ENCODE data around the gene MANF.

Gene MANF

GRCh38 chr3:51373658-51374421 lies 11.3 kb upstream of the MANF start:
- Histone ChIP-seq H3K27ac (ENCODE audit: low read depth, low read length) (no peak overlapping the region), H3K4me3 (ENCODE audit: low read depth, low read length) (no peak overlapping the region), H3K9ac (ENCODE audit: low read length) (no peak overlapping the region), H3K9me3 (ENCODE audit: control insufficient read depth, insufficient read depth, low read depth, low read length) (0 out of 2 replicates have a peak, but pooled peaks cover under 1% of the 10 kb centered on the region), H3K4me1 (ENCODE audit: control insufficient read depth, insufficient read depth, low read length) (no peaks in the 10 kb centered on the region), H3K36me3 (ENCODE audit: control insufficient read depth, insufficient read depth, low read length) (peaks cover 21% of the 10 kb centered on the region; the same call in 1 of the 2 replicates), H3K27me3 (ENCODE audit: control insufficient read depth, insufficient read depth, low read length) (no peaks in the 10 kb centered on the region)

GRCh38 chr3:51374456-51374855 lies 10.6 kb upstream of the MANF start:
- Histone ChIP-seq H3K9ac (ENCODE audit: low read length) (no peak overlapping the region), H3K4me1 (ENCODE audit: control insufficient read depth, insufficient read depth, low read length) (no peaks in the 10 kb centered on the region), H3K36me3 (ENCODE audit: control insufficient read depth, insufficient read depth, low read length) (peaks cover 21% of the 10 kb centered on the region; the same call in 1 of the 2 replicates), H3K4me3 (ENCODE audit: low read depth, low read length) (no peak overlapping the region), H3K9me3 (ENCODE audit: control insufficient read depth, insufficient read depth, low read depth, low read length) (no peaks in the 10 kb centered on the region), H3K27ac (ENCODE audit: low read depth, low read length) (no peak overlapping the region), H3K27me3 (ENCODE audit: control insufficient read depth, insufficient read depth, low read length) (no peaks in the 10 kb centered on the region)

- Histone ChIP-seq H3K9ac (ENCODE audit: low read length) (no peak overlapping the region), H3K4me3 (ENCODE audit: low read depth, low read length) (no peak overlapping the region), H3K9me3 (ENCODE audit: control insufficient read depth, insufficient read depth, low read depth, low read length) (no peaks in the 10 kb centered on the region), H3K4me1 (ENCODE audit: control insufficient read depth, insufficient read depth, low read length) (no peaks in the 10 kb centered on the region), H3K27me3 (ENCODE audit: control insufficient read depth, insufficient read depth, low read length) (no peaks in the 10 kb centered on the region), H3K36me3 (ENCODE audit: control insufficient read depth, insufficient read depth, low read length) (peaks cover 21% of the 10 kb centered on the region; the same call in 1 of the 2 replicates), H3K27ac (ENCODE audit: low read depth, low read length) (no peak overlapping the region)
Observed at GRCh38 chr3:51375136-51375535, 10.0 kb upstream of the MANF start.

GRCh38 chr3:51375571-51375970 lies 9.5 kb upstream of the MANF start:
- Histone ChIP-seq H3K9ac (ENCODE audit: low read length) (no peak overlapping the region), H3K4me3 (ENCODE audit: low read depth, low read length) (no peak overlapping the region), H3K4me1 (ENCODE audit: control insufficient read depth, insufficient read depth, low read length) (no peaks in the 10 kb centered on the region), H3K9me3 (ENCODE audit: control insufficient read depth, insufficient read depth, low read depth, low read length) (no peaks in the 10 kb centered on the region), H3K36me3 (ENCODE audit: control insufficient read depth, insufficient read depth, low read length) (peaks cover 21% of the 10 kb centered on the region; the same call in 1 of the 2 replicates), H3K27ac (ENCODE audit: low read depth, low read length) (no peak overlapping the region), H3K27me3 (ENCODE audit: control insufficient read depth, insufficient read depth, low read length) (no peaks in the 10 kb centered on the region)

GRCh38 chr3:51378065-51378464 lies 7.0 kb upstream of the MANF start:
- H3K4me3 ChIP-seq (ENCODE audit: low read depth, low read length) = no peak overlapping the region
- H3K36me3 ChIP-seq (ENCODE audit: control insufficient read depth, insufficient read depth, low read length) = peaks cover 21% of the 10 kb centered on the region; the same call in 1 of the 2 replicates
- H3K27ac ChIP-seq (ENCODE audit: low read depth, low read length) = no peak overlapping the region
- H3K4me1 ChIP-seq (ENCODE audit: control insufficient read depth, insufficient read depth, low read length) = peaks cover 2% of the 10 kb centered on the region
- H3K9ac ChIP-seq (ENCODE audit: low read length) = no peak overlapping the region
- no peaks in the 10 kb centered on the region for H3K9me3 ChIP-seq (ENCODE audit: control insufficient read depth, insufficient read depth, low read depth, low read length)
- no peaks in the 10 kb centered on the region for H3K27me3 ChIP-seq (ENCODE audit: control insufficient read depth, insufficient read depth, low read length)

- Histone ChIP-seq H3K36me3 (ENCODE audit: control insufficient read depth, insufficient read depth, low read length) (peaks cover 21% of the 10 kb centered on the region; the same call in 1 of the 2 replicates), H3K9me3 (ENCODE audit: control insufficient read depth, insufficient read depth, low read depth, low read length) (no peaks in the 10 kb centered on the region), H3K4me1 (ENCODE audit: control insufficient read depth, insufficient read depth, low read length) (peaks cover 8% of the 10 kb centered on the region), H3K9ac (ENCODE audit: low read length) (no peak overlapping the region), H3K27ac (ENCODE audit: low read depth, low read length) (no peak overlapping the region), H3K4me3 (ENCODE audit: low read depth, low read length) (no peak overlapping the region), H3K27me3 (ENCODE audit: control insufficient read depth, insufficient read depth, low read length) (no peaks in the 10 kb centered on the region)
Observed at GRCh38 chr3:51378726-51379125, 6.4 kb upstream of the MANF start.

- H3K36me3 ChIP-seq (ENCODE audit: control insufficient read depth, insufficient read depth, low read length) = peaks cover 19% of the 10 kb centered on the region; the same call in 1 of the 2 replicates
- no peak overlapping the region for H3K9ac ChIP-seq (ENCODE audit: low read length)
- no peaks in the 10 kb centered on the region for H3K9me3 ChIP-seq (ENCODE audit: control insufficient read depth, insufficient read depth, low read depth, low read length)
- H3K4me1 ChIP-seq (ENCODE audit: control insufficient read depth, insufficient read depth, low read length) = peaks cover 11% of the 10 kb centered on the region
- H3K27me3 ChIP-seq (ENCODE audit: control insufficient read depth, insufficient read depth, low read length) = no peaks in the 10 kb centered on the region
- H3K27ac ChIP-seq (ENCODE audit: low read depth, low read length) = no peak overlapping the region
- H3K4me3 ChIP-seq (ENCODE audit: low read depth, low read length) = no peak overlapping the region
Observed at GRCh38 chr3:51379301-51379700, 5.8 kb upstream of the MANF start.

GRCh38 chr3:51379746-51380455 lies 5.2 kb upstream of the MANF start:
- H3K27me3 ChIP-seq (ENCODE audit: control insufficient read depth, insufficient read depth, low read length) = no peaks in the 10 kb centered on the region
- H3K9ac ChIP-seq (ENCODE audit: low read length) = no peak overlapping the region
- no peak overlapping the region for H3K27ac ChIP-seq (ENCODE audit: low read depth, low read length)
- no peaks in the 10 kb centered on the region for H3K9me3 ChIP-seq (ENCODE audit: control insufficient read depth, insufficient read depth, low read depth, low read length)
- H3K4me1 ChIP-seq (ENCODE audit: control insufficient read depth, insufficient read depth, low read length) = peaks cover 11% of the 10 kb centered on the region
- H3K36me3 ChIP-seq (ENCODE audit: control insufficient read depth, insufficient read depth, low read length) = peaks cover 13% of the 10 kb centered on the region; the same call in 1 of the 2 replicates
- no peak overlapping the region for H3K4me3 ChIP-seq (ENCODE audit: low read depth, low read length)

GRCh38 chr3:51380601-51381332 lies 4.3 kb upstream of the MANF start:
- Histone ChIP-seq H3K27me3 (ENCODE audit: control insufficient read depth, insufficient read depth, low read length) (no peaks in the 10 kb centered on the region), H3K4me3 (ENCODE audit: low read depth, low read length) (no peak overlapping the region), H3K9me3 (ENCODE audit: control insufficient read depth, insufficient read depth, low read depth, low read length) (no peaks in the 10 kb centered on the region), H3K36me3 (ENCODE audit: control insufficient read depth, insufficient read depth, low read length) (peaks cover 8% of the 10 kb centered on the region; the same call in 1 of the 2 replicates), H3K27ac (ENCODE audit: low read depth, low read length) (no peak overlapping the region), H3K9ac (ENCODE audit: low read length) (no peak overlapping the region), H3K4me1 (ENCODE audit: control insufficient read depth, insufficient read depth, low read length) (peaks cover 11% of the 10 kb centered on the region)

- Histone ChIP-seq H3K27ac (ENCODE audit: low read depth, low read length) (no peak overlapping the region), H3K36me3 (ENCODE audit: control insufficient read depth, insufficient read depth, low read length) (peaks cover 10% of the 10 kb centered on the region), H3K4me3 (ENCODE audit: low read depth, low read length) (no peak overlapping the region), H3K27me3 (ENCODE audit: control insufficient read depth, insufficient read depth, low read length) (no peaks in the 10 kb centered on the region), H3K9me3 (ENCODE audit: control insufficient read depth, insufficient read depth, low read depth, low read length) (no peaks in the 10 kb centered on the region), H3K4me1 (ENCODE audit: control insufficient read depth, insufficient read depth, low read length) (peaks cover 15% of the 10 kb centered on the region), H3K9ac (ENCODE audit: low read length) (no peak overlapping the region)
Observed at GRCh38 chr3:51381333-51381705, 3.8 kb upstream of the MANF start.

Data from HUES6 (cell line).